Measurements from ENCODE around the gene ITGAX.

ITGAX gene

DNA sequence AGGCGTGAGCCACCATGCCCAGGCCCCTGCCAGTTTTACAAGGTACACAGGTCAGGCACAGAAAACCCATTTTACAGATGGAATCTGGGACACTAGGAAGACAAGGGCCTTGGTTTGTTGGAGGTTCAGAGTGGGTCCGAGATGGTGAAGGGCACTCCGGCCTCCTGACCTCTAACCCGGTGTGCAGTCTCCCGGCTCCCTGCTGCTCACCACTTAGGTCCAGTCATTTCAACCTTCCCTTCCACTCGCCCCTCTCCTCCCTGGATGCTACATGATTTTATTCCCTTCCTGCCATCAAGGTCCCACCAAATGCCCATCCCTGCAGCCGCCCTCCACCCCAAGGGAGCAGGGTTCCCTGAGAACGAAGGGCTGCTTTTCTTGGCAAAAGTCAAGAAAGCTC, 8.7 kb downstream of the ITGAX start:
- Histone ChIP-seq H3K36me3 (ENCODE audit: control insufficient read depth in 1 of 2, insufficient read depth in 2 of 2, low read length in 2 of 2) (no peaks in the 10 kb centered on the region), H3K4me1 (ENCODE audit: control insufficient read depth in 1 of 2, insufficient read depth in 2 of 2, low read length in 2 of 2) (no peaks in the 10 kb centered on the region), H3K4me3 (ENCODE audit: low read depth in 1 of 2, low read length in 2 of 2) (no peak overlapping the region), H3K27ac (ENCODE audit: low read length) (no peak overlapping the region), H3K9me3 (ENCODE audit: control insufficient read depth in 1 of 2, low read length in 2 of 2) (no peaks in the 10 kb centered on the region), H3K27me3 (ENCODE audit: low read depth, low read length) (no peaks in the 10 kb centered on the region)

DNA sequence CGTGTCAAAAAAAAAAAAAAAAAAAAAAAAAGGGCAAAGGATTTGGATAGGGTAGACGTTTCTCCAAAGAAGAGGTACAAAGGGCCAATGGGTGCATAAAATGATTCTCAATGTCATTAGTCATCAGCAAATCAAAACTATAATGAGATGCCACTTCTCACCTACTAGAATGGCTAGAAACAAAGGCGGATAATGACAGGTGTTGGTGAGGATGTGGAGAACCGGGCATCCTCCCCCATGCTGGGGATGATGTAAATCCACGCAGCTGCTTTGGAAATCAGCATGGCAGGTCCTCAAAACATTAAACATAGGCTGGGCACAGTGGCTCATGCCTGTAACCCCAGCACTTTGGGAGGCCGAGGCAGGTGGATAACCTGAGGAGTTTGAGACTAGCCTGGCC, 9.4 kb downstream of the ITGAX start:
- Histone ChIP-seq H3K4me3 (ENCODE audit: low read depth in 1 of 2, low read length in 2 of 2) (no peak overlapping the region), H3K4me1 (ENCODE audit: control insufficient read depth in 1 of 2, insufficient read depth in 2 of 2, low read length in 2 of 2) (no peaks in the 10 kb centered on the region), H3K9me3 (ENCODE audit: control insufficient read depth in 1 of 2, low read length in 2 of 2) (no peaks in the 10 kb centered on the region), H3K27ac (ENCODE audit: low read length) (no peak overlapping the region), H3K36me3 (ENCODE audit: control insufficient read depth in 1 of 2, insufficient read depth in 2 of 2, low read length in 2 of 2) (no peaks in the 10 kb centered on the region), H3K27me3 (ENCODE audit: low read depth, low read length) (no peaks in the 10 kb centered on the region)

DNA sequence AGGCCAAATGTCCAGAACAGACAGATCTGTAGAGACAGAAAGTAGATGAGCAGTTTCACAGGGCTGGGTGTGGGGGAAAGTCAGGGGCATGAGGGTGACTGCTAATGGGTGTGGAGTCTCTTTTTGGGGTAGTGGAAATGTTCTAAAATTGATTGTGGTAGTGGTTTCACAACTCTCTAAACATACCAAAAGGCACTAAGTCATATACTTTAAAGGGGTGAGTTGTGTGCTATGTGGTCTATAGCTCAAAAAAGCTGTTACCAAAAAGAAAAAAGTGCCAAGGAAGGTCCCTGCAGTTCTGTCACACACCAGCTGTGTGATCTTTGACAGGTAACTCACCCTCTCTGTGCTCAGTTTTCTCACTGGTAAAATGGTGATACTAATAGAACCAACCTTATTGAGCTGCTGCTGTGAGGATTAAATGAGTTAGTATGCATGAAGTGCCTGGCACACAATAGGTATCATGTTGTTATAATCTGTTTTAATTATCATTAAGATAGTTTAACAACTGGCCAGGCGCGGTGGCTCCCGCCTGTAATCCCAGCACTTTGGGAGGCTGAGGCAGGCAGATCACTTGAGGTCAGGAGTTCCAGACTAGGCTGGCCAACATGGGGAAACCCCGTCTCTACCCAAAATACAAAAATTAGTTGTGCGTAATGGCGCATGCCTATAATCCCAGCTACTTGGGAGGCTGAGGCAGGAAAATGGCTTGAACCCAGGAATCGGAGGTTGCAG, 10.3 kb downstream of the ITGAX start:
- no peaks in the 10 kb centered on the region for H3K9me3 ChIP-seq (ENCODE audit: control insufficient read depth in 1 of 2, low read length in 2 of 2)
- H3K36me3 ChIP-seq (ENCODE audit: control insufficient read depth in 1 of 2, insufficient read depth in 2 of 2, low read length in 2 of 2): no peaks in the 10 kb centered on the region
- no peaks in the 10 kb centered on the region for H3K27me3 ChIP-seq (ENCODE audit: low read depth, low read length)
- no peak overlapping the region for H3K27ac ChIP-seq (ENCODE audit: low read length)
- no peaks in the 10 kb centered on the region for H3K4me1 ChIP-seq (ENCODE audit: control insufficient read depth in 1 of 2, insufficient read depth in 2 of 2, low read length in 2 of 2)
- no peak overlapping the region for H3K4me3 ChIP-seq (ENCODE audit: low read depth in 1 of 2, low read length in 2 of 2)

GRCh38 chr16:31367853-31368252, 12.9 kb downstream of the ITGAX start:
- H3K36me3 ChIP-seq (ENCODE audit: control insufficient read depth in 1 of 2, insufficient read depth in 2 of 2, low read length in 2 of 2): no peaks in the 10 kb centered on the region
- no peak overlapping the region for H3K4me3 ChIP-seq (ENCODE audit: low read depth in 1 of 2, low read length in 2 of 2)
- no peak overlapping the region for H3K27ac ChIP-seq (ENCODE audit: low read length)
- no peaks in the 10 kb centered on the region for H3K9me3 ChIP-seq (ENCODE audit: control insufficient read depth in 1 of 2, low read length in 2 of 2)
- no peaks in the 10 kb centered on the region for H3K4me1 ChIP-seq (ENCODE audit: control insufficient read depth in 1 of 2, insufficient read depth in 2 of 2, low read length in 2 of 2)
- no peaks in the 10 kb centered on the region for H3K27me3 ChIP-seq (ENCODE audit: low read depth, low read length)

DNA sequence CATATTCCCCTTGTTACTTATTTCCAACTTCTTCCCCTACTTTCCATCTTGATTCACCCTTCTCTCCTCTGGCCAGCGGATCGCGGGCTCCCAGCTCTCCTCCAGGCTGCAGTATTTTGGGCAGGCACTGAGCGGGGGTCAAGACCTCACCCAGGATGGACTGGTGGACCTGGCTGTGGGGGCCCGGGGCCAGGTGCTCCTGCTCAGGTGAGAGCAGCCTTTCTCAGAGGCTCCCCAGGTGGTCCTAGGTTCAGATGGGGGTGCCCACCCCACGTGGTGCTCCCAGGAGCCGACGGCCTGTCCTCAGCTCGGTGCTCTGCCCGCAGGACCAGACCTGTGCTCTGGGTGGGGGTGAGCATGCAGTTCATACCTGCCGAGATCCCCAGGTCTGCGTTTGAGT, 16.0 kb downstream of the ITGAX start:
- Histone ChIP-seq H3K36me3 (ENCODE audit: control insufficient read depth in 1 of 2, insufficient read depth in 2 of 2, low read length in 2 of 2) (no peaks in the 10 kb centered on the region), H3K4me1 (ENCODE audit: control insufficient read depth in 1 of 2, insufficient read depth in 2 of 2, low read length in 2 of 2) (no peaks in the 10 kb centered on the region), H3K27me3 (ENCODE audit: low read depth, low read length) (no peaks in the 10 kb centered on the region), H3K4me3 (ENCODE audit: low read depth in 1 of 2, low read length in 2 of 2) (no peak overlapping the region), H3K27ac (ENCODE audit: low read length) (no peak overlapping the region), H3K9me3 (ENCODE audit: control insufficient read depth in 1 of 2, low read length in 2 of 2) (no peaks in the 10 kb centered on the region)

GRCh38 chr16:31371619-31372484, 16.9 kb downstream of the ITGAX start:
- no peak overlapping the region for H3K27ac ChIP-seq (ENCODE audit: low read length)
- H3K9me3 ChIP-seq (ENCODE audit: control insufficient read depth in 1 of 2, low read length in 2 of 2): no peaks in the 10 kb centered on the region
- H3K4me1 ChIP-seq (ENCODE audit: control insufficient read depth in 1 of 2, insufficient read depth in 2 of 2, low read length in 2 of 2): no peaks in the 10 kb centered on the region
- H3K27me3 ChIP-seq (ENCODE audit: low read depth, low read length): no peaks in the 10 kb centered on the region
- H3K4me3 ChIP-seq (ENCODE audit: low read depth in 1 of 2, low read length in 2 of 2): no peak overlapping the region
- H3K36me3 ChIP-seq (ENCODE audit: control insufficient read depth in 1 of 2, insufficient read depth in 2 of 2, low read length in 2 of 2): no peaks in the 10 kb centered on the region

GRCh38 chr16:31373235-31373634, 18.3 kb downstream of the ITGAX start:
- no peaks in the 10 kb centered on the region for H3K27me3 ChIP-seq (ENCODE audit: low read depth, low read length)
- H3K36me3 ChIP-seq (ENCODE audit: control insufficient read depth in 1 of 2, insufficient read depth in 2 of 2, low read length in 2 of 2): no peaks in the 10 kb centered on the region
- H3K4me1 ChIP-seq (ENCODE audit: control insufficient read depth in 1 of 2, insufficient read depth in 2 of 2, low read length in 2 of 2): no peaks in the 10 kb centered on the region
- no peaks in the 10 kb centered on the region for H3K9me3 ChIP-seq (ENCODE audit: control insufficient read depth in 1 of 2, low read length in 2 of 2)
- no peak overlapping the region for H3K27ac ChIP-seq (ENCODE audit: low read length)
- no peak overlapping the region for H3K4me3 ChIP-seq (ENCODE audit: low read depth in 1 of 2, low read length in 2 of 2)

- Histone ChIP-seq H3K4me1 (ENCODE audit: control insufficient read depth in 1 of 2, insufficient read depth in 2 of 2, low read length in 2 of 2) (no peaks in the 10 kb centered on the region), H3K9me3 (ENCODE audit: control insufficient read depth in 1 of 2, low read length in 2 of 2) (no peaks in the 10 kb centered on the region), H3K27ac (ENCODE audit: low read length) (no peak overlapping the region), H3K4me3 (ENCODE audit: low read depth in 1 of 2, low read length in 2 of 2) (no peak overlapping the region), H3K27me3 (ENCODE audit: low read depth, low read length) (no peaks in the 10 kb centered on the region), H3K36me3 (ENCODE audit: control insufficient read depth in 1 of 2, insufficient read depth in 2 of 2, low read length in 2 of 2) (no peaks in the 10 kb centered on the region)
Observed at GRCh38 chr16:31375231-31375630, 20.3 kb downstream of the ITGAX start.

GRCh38 chr16:31376705-31377104, 21.7 kb downstream of the ITGAX start:
- no peaks in the 10 kb centered on the region for H3K27me3 ChIP-seq (ENCODE audit: low read depth, low read length)
- H3K9me3 ChIP-seq (ENCODE audit: control insufficient read depth in 1 of 2, low read length in 2 of 2): no peaks in the 10 kb centered on the region
- H3K4me1 ChIP-seq (ENCODE audit: control insufficient read depth in 1 of 2, insufficient read depth in 2 of 2, low read length in 2 of 2): no peaks in the 10 kb centered on the region
- H3K36me3 ChIP-seq (ENCODE audit: control insufficient read depth in 1 of 2, insufficient read depth in 2 of 2, low read length in 2 of 2): no peaks in the 10 kb centered on the region
- H3K27ac ChIP-seq (ENCODE audit: low read length): no peak overlapping the region
- H3K4me3 ChIP-seq (ENCODE audit: low read depth in 1 of 2, low read length in 2 of 2): no peak overlapping the region

- Histone ChIP-seq H3K27ac (ENCODE audit: low read length) (no peak overlapping the region), H3K27me3 (ENCODE audit: low read depth, low read length) (no peaks in the 10 kb centered on the region), H3K4me1 (ENCODE audit: control insufficient read depth in 1 of 2, insufficient read depth in 2 of 2, low read length in 2 of 2) (no peaks in the 10 kb centered on the region), H3K9me3 (ENCODE audit: control insufficient read depth in 1 of 2, low read length in 2 of 2) (no peaks in the 10 kb centered on the region), H3K36me3 (ENCODE audit: control insufficient read depth in 1 of 2, insufficient read depth in 2 of 2, low read length in 2 of 2) (no peaks in the 10 kb centered on the region), H3K4me3 (ENCODE audit: low read depth in 1 of 2, low read length in 2 of 2) (no peak overlapping the region)
Observed at GRCh38 chr16:31377210-31377903, 22.4 kb downstream of the ITGAX start.

DNA sequence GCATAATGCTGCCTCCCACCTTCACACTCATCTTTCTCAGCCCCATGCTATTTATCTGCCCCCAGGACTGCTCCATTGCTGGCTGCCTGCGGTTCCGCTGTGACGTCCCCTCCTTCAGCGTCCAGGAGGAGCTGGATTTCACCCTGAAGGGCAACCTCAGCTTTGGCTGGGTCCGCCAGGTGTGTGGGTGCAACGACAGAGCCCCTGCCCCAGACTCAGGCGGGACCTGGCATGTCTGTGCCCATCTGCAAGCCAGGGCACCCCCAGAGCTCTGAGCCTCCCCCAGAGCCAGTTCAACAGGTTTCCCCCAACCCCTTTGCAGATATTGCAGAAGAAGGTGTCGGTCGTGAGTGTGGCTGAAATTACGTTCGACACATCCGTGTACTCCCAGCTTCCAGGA, 25.2 kb downstream of the ITGAX start:
- Histone ChIP-seq H3K27me3 (ENCODE audit: low read depth, low read length) (peaks cover 6% of the 10 kb centered on the region), H3K27ac (ENCODE audit: low read length) (no peak overlapping the region), H3K36me3 (ENCODE audit: control insufficient read depth in 1 of 2, insufficient read depth in 2 of 2, low read length in 2 of 2) (no peaks in the 10 kb centered on the region), H3K4me1 (ENCODE audit: control insufficient read depth in 1 of 2, insufficient read depth in 2 of 2, low read length in 2 of 2) (no peaks in the 10 kb centered on the region), H3K9me3 (ENCODE audit: control insufficient read depth in 1 of 2, low read length in 2 of 2) (no peaks in the 10 kb centered on the region), H3K4me3 (ENCODE audit: low read depth in 1 of 2, low read length in 2 of 2) (no peak overlapping the region)

Data from muscle layer of duodenum (tissue), 2 donors.